ENCODE results near the gene PTTG1. TPM values are rescaled to one million over a fixed set of nuclear protein-coding genes. Genes with fewer than 3 reads are reported as not detected.

PTTG1 gene
- total and polyA plus RNA-seq, 12 donors, result 2.2 to 56.3 (median 6.0) TPM

- intact Hi-C loops (cut with DNase I), result no loop called here
- Histone ChIP-seq H3K27ac (peak overlapping the region in 2 of 5 donors; percentile 30 to 48), H3K36me3 (replicated peaks in 1 of 2) (no peaks in the 10 kb centered on the region), H3K9me3 (replicated peaks in 1 of 3) (no peaks in the 10 kb centered on the region), H3K4me1 (replicated peaks in 1 of 2) (peaks cover 0 to 5% of the 10 kb centered on the region in 2 donors), H3K4me3 (no peak overlapping the region), H3K27me3 (no peaks in the 10 kb centered on the region)
- no peak for TF ChIP-seq POLR2A (IDR thresholded peaks at IDR 0.05)
- TF ChIP-seq, protein P1, sequence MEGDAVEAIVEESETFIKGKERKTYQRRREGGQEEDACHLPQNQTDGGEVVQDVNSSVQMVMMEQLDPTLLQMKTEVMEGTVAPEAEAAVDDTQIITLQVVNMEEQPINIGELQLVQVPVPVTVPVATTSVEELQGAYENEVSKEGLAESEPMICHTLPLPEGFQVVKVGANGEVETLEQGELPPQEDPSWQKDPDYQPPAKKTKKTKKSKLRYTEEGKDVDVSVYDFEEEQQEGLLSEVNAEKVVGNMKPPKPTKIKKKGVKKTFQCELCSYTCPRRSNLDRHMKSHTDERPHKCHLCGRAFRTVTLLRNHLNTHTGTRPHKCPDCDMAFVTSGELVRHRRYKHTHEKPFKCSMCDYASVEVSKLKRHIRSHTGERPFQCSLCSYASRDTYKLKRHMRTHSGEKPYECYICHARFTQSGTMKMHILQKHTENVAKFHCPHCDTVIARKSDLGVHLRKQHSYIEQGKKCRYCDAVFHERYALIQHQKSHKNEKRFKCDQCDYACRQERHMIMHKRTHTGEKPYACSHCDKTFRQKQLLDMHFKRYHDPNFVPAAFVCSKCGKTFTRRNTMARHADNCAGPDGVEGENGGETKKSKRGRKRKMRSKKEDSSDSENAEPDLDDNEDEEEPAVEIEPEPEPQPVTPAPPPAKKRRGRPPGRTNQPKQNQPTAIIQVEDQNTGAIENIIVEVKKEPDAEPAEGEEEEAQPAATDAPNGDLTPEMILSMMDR (IDR thresholded peaks at IDR 0.05), result no peak
- 47 to 53% (median 49%) methylated on average over 9 of the region's 9 CpGs for WGBS, 4 donors
- no peak for DNase-seq
These were observed 45.4 kb downstream of the PTTG1 start for GRCh38 chr5:160466889-160467554.

DNA sequence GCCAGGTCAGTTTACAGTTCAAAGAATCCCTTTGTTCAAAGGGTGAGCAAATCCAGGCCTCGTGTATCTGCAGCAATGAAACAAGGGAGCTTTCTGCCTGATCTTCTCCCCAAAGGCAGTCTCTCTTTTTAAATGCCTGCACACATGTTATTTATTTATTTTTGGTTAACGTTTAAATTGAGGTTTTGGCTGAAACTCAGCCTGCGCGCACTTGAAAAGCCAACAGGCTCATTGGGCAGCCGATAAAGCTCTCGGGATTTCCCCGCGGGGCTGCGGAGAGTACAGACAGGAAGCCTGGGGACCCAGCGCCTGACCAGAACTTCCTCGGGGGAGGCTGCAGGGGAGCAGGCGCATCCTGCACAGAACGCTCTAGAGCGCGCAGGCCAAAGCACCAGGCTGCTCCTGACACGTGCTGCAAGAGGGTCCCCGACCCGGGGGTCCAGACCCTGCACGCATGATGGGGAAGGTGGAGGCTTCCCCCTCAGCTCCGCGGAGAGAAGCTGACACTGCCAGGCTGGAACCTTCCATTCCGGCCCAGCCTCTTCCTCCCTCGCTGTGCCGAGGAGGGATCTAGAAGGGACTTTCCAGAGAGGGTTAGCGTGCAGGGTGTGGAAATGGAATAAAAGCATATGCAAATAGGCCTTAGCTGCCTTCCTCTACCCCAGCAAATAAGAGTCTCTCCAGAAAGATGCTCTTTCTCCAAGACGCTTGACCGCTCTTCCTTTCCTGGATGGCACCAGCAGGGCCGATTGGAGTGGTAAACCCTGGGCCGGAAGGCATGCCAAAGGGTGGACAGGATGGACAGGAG lies 46.1 kb downstream of the PTTG1 start:
- peaks cover 0 to 5% of the 10 kb centered on the region in 2 donors for H3K4me1 ChIP-seq (replicated peaks in 1 of 2)
- no peaks in the 10 kb centered on the region for H3K9me3 ChIP-seq (replicated peaks in 1 of 3)
- intact Hi-C loops (cut with DNase I), result no loop called here
- peak overlapping the region in 2 of 5 donors; percentile 30 to 48 for H3K27ac ChIP-seq
- DNase-seq, result peak; percentile 25 to 61 (median 33)
- H3K4me3 ChIP-seq, result peak overlapping the region in 2 of 4 donors; percentile 11 to 18
- 42 to 58% (median 46%) methylated on average over 20 to 29 of the region's 29 CpGs for WGBS, 4 donors
- H3K36me3 ChIP-seq (replicated peaks in 1 of 2), result no peaks in the 10 kb centered on the region
- H3K27me3 ChIP-seq, result no peaks in the 10 kb centered on the region
- no peak for TF ChIP-seq POLR2A (IDR thresholded peaks at IDR 0.05)
- TF ChIP-seq, protein P1 (IDR thresholded peaks at IDR 0.05), result no peak

DNA sequence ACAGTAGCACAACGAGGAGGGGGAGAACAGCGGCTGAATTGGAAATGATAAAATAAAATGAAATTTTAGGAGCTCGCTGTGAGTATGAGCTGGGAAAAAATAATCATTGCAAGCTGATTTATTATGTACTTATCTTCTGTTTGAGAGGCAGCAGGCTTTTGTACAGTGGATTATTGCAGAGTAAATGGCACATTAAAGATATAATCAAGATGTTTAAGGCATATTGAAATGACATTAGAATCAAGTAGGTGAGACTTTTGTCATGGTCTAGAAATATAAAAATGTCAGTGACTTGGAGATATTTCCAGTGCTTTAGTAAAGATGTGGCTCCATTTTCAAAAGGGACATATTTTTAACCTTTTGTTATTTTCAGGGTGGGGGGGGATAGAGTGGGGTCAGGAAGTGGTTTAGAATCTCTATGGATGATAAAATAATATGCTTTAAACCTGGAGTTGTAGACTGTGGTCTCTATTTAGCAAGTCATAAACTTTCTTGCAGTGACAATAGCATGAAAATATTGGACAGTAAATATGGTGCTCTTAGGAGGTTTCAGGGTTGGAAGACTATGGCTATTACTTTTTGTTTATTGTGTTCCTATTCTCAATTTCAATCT lies 46.8 kb downstream of the PTTG1 start:
- no peaks in the 10 kb centered on the region for H3K9me3 ChIP-seq (replicated peaks in 1 of 3)
- H3K27ac ChIP-seq, result peak overlapping the region in 1 of 5 donors; percentile 30
- H3K27me3 ChIP-seq, result no peaks in the 10 kb centered on the region
- H3K4me3 ChIP-seq, result peak overlapping the region in 1 of 4 donors; percentile 18
- intact Hi-C loops (cut with DNase I), result no loop called here
- no peaks in the 10 kb centered on the region for H3K36me3 ChIP-seq (replicated peaks in 1 of 2)
- no peak for TF ChIP-seq POLR2A (IDR thresholded peaks at IDR 0.05)
- TF ChIP-seq, protein P1 (IDR thresholded peaks at IDR 0.05), result no peak
- peaks cover 0 to 5% of the 10 kb centered on the region in 2 donors for H3K4me1 ChIP-seq (replicated peaks in 1 of 2)
- 41 to 46% (median 44%) methylated on average over 3 of the region's 3 CpGs for WGBS, 4 donors
- no peak for DNase-seq
